ENCODE measurements around the gene ALX1. TPM values are rescaled to one million over a fixed set of nuclear protein-coding genes. Genes with fewer than 3 reads are reported as not detected.
"Not testable (repeated sequence)": the region's sequence is repeated elsewhere in the genome, so short reads cannot be mapped to it uniquely, and the experiment has no call there.

The ALX1 gene
- polyA plus RNA-seq, 4 donors = not detected

- Histone ChIP-seq H3K9me3 (ENCODE audit: control insufficient read depth in 2 of 2, insufficient read depth in 1 of 2, low read depth in 1 of 2, low read length in 1 of 2) (no peaks in the 10 kb centered on the region), H3K4me3 (ENCODE audit: low read depth in 1 of 3, low read length in 3 of 3) (no peak overlapping the region), H3K4me1 (ENCODE audit: control insufficient read depth in 3 of 3, insufficient read depth in 2 of 3, low read depth in 1 of 3, low read length in 2 of 3) (no peaks in the 10 kb centered on the region), H3K27me3 (ENCODE audit: control insufficient read depth in 3 of 3, insufficient read depth in 3 of 3, low read length in 3 of 3) (no peaks in the 10 kb centered on the region), H3K36me3 (ENCODE audit: control insufficient read depth in 3 of 3, insufficient read depth in 2 of 3, low read depth in 1 of 3, low read length in 3 of 3) (no peaks in the 10 kb centered on the region), H3K27ac (ENCODE audit: low read depth in 1 of 3, low read length in 2 of 3) (no peak overlapping the region)
- DNase-seq (no peak), FAIRE-seq (no peak)
- 41 to 45% (median 41%) methylated on average over 3 of the region's 3 CpGs for WGBS, 3 donors
Observed at GRCh38 chr12:85310025-85310424, 30.0 kb downstream of the ALX1 start.

DNA sequence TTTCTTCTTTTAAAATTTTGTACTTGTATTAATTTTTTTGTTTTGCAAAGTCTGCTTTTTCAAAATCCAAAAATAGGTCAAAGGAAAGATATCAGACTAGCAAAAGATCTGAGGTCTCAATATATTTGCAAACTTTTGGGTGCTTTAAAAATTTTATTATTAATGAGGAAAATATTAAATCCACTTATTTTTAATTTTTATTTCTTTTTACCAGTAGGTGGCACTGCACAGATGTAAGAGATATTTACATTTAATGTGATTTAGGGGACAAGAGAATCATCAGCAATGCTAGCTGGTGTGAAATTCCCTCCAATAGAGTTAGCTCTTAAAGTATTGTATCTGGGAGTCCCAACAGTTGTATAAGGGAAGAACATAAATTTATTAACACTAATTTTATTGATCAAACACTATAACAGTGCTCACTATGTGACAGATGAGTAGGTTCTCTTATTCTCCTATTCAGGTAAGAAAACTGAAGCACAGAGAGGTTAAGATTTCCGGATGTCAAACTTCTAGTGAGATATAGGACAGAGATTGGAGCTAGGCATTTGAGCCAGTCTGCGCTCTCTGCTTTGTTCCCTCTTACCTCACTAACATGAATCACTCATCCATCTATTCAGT lies 30.5 kb downstream of the ALX1 start:
- Histone ChIP-seq H3K27ac (ENCODE audit: low read depth in 1 of 3, low read length in 2 of 3) (no peak overlapping the region), H3K4me1 (ENCODE audit: control insufficient read depth in 3 of 3, insufficient read depth in 2 of 3, low read depth in 1 of 3, low read length in 2 of 3) (no peaks in the 10 kb centered on the region), H3K36me3 (ENCODE audit: control insufficient read depth in 3 of 3, insufficient read depth in 2 of 3, low read depth in 1 of 3, low read length in 3 of 3) (no peaks in the 10 kb centered on the region), H3K9me3 (ENCODE audit: control insufficient read depth in 2 of 2, insufficient read depth in 1 of 2, low read depth in 1 of 2, low read length in 1 of 2) (no peaks in the 10 kb centered on the region), H3K4me3 (ENCODE audit: low read depth in 1 of 3, low read length in 3 of 3) (no peak overlapping the region), H3K27me3 (ENCODE audit: control insufficient read depth in 3 of 3, insufficient read depth in 3 of 3, low read length in 3 of 3) (no peaks in the 10 kb centered on the region)
- 87 to 91% (median 91%) methylated on average over 2 of the region's 2 CpGs for WGBS, 3 donors
- DNase-seq = peak in 1 of 2 donors; percentile 2
- no peak for FAIRE-seq

GRCh38 chr12:85317866-85318636 lies 38.0 kb downstream of the ALX1 start:
- not testable (repeated sequence) for H3K4me3 ChIP-seq (ENCODE audit: low read depth in 1 of 3, low read length in 3 of 3); H3K36me3 ChIP-seq (ENCODE audit: control insufficient read depth in 3 of 3, insufficient read depth in 2 of 3, low read depth in 1 of 3, low read length in 3 of 3); FAIRE-seq; DNase-seq; H3K27ac ChIP-seq (ENCODE audit: low read depth in 1 of 3, low read length in 2 of 3); H3K9me3 ChIP-seq (ENCODE audit: control insufficient read depth in 2 of 2, insufficient read depth in 1 of 2, low read depth in 1 of 2, low read length in 1 of 2); H3K4me1 ChIP-seq (ENCODE audit: control insufficient read depth in 3 of 3, insufficient read depth in 2 of 3, low read depth in 1 of 3, low read length in 2 of 3); H3K27me3 ChIP-seq (ENCODE audit: control insufficient read depth in 3 of 3, insufficient read depth in 3 of 3, low read length in 3 of 3)
- 80 to 85% (median 82%) methylated on average over 32 to 33 of the region's 33 CpGs for WGBS, 3 donors

DNA sequence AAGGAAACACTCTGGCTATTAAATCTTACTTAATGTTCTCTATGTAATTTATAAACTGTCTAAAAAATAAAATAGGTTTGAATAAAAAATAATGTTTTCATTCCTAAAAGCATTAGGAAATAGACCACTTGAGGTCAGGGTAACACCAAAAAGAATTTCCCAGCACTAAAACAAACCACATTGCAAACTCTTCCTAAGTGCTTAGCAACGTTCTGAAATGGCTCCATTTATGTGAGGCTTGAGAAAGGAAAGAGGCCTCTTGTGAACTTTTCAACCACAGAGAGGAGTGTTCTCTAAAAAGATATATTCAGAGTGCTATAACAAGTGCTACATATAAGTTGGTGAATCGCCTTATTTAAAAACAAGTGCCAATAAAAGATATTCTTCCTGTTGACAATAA lies 42.7 kb downstream of the ALX1 start:
- FAIRE-seq (no peak), DNase-seq (no peak)
- H3K4me1 ChIP-seq (ENCODE audit: control insufficient read depth in 3 of 3, insufficient read depth in 2 of 3, low read depth in 1 of 3, low read length in 2 of 3) = no peaks in the 10 kb centered on the region
- H3K27me3 ChIP-seq (ENCODE audit: control insufficient read depth in 3 of 3, insufficient read depth in 3 of 3, low read length in 3 of 3) = no peaks in the 10 kb centered on the region
- no peaks in the 10 kb centered on the region for H3K9me3 ChIP-seq (ENCODE audit: control insufficient read depth in 2 of 2, insufficient read depth in 1 of 2, low read depth in 1 of 2, low read length in 1 of 2)
- WGBS, 3 donors = 47 to 51% (median 47%) methylated on average over 2 of the region's 2 CpGs
- no peak overlapping the region for H3K4me3 ChIP-seq (ENCODE audit: low read depth in 1 of 3, low read length in 3 of 3)
- no peak overlapping the region for H3K27ac ChIP-seq (ENCODE audit: low read depth in 1 of 3, low read length in 2 of 3)
- no peaks in the 10 kb centered on the region for H3K36me3 ChIP-seq (ENCODE audit: control insufficient read depth in 3 of 3, insufficient read depth in 2 of 3, low read depth in 1 of 3, low read length in 3 of 3)

DNA sequence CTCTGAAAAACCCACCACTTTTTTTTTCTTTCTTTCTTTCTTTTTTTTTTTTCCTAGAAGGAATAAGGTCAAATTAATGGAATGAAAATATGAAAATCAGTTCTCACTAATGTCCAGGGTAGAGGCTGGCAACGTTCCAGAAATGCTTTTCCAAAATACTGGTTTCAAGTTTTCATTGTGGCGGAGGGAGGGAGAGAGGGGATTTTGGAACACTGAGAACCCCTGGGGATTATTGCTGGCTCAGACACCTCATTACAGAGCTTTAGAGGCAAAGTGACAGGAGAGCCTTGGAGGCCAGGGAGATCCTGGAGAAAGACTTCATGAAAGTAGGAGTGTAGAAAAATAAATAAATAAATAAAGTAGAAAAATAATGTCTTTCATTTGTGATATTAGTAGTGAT lies 45.4 kb downstream of the ALX1 start:
- no peak overlapping the region for H3K27ac ChIP-seq (ENCODE audit: low read depth in 1 of 3, low read length in 2 of 3)
- H3K36me3 ChIP-seq (ENCODE audit: control insufficient read depth in 3 of 3, insufficient read depth in 2 of 3, low read depth in 1 of 3, low read length in 3 of 3) = no peaks in the 10 kb centered on the region
- no peaks in the 10 kb centered on the region for H3K9me3 ChIP-seq (ENCODE audit: control insufficient read depth in 2 of 2, insufficient read depth in 1 of 2, low read depth in 1 of 2, low read length in 1 of 2)
- H3K4me3 ChIP-seq (ENCODE audit: low read depth in 1 of 3, low read length in 3 of 3) = no peak overlapping the region
- H3K27me3 ChIP-seq (ENCODE audit: control insufficient read depth in 3 of 3, insufficient read depth in 3 of 3, low read length in 3 of 3) = no peaks in the 10 kb centered on the region
- FAIRE-seq (no peak), DNase-seq (no peak)
- no peaks in the 10 kb centered on the region for H3K4me1 ChIP-seq (ENCODE audit: control insufficient read depth in 3 of 3, insufficient read depth in 2 of 3, low read depth in 1 of 3, low read length in 2 of 3)
- 46 to 60% (median 57%) methylated on average over 2 of the region's 2 CpGs for WGBS, 3 donors

- WGBS, 3 donors = 29 to 53% (median 32%) methylated on average over 2 of the region's 2 CpGs
- FAIRE-seq = no peak
- DNase-seq = no peak
Observed at GRCh38 chr12:85329913-85330312, 49.9 kb downstream of the ALX1 start.

GRCh38 chr12:85348779-85349178 lies 68.8 kb downstream of the ALX1 start:
- H3K4me3 ChIP-seq (ENCODE audit: low read depth in 1 of 3, low read length in 3 of 3) = no peak overlapping the region
- H3K4me1 ChIP-seq (ENCODE audit: control insufficient read depth in 3 of 3, insufficient read depth in 2 of 3, low read depth in 1 of 3, low read length in 2 of 3) = no peaks in the 10 kb centered on the region
- FAIRE-seq (no peak), DNase-seq (no peak)
- no peaks in the 10 kb centered on the region for H3K27me3 ChIP-seq (ENCODE audit: control insufficient read depth in 3 of 3, insufficient read depth in 3 of 3, low read length in 3 of 3)
- WGBS, 3 donors = 48 to 64% (median 59%) methylated on average over 1 of the region's 1 CpG
- H3K27ac ChIP-seq (ENCODE audit: low read depth in 1 of 3, low read length in 2 of 3) = no peak overlapping the region
- H3K9me3 ChIP-seq (ENCODE audit: control insufficient read depth in 2 of 2, insufficient read depth in 1 of 2, low read depth in 1 of 2, low read length in 1 of 2) = no peaks in the 10 kb centered on the region
- H3K36me3 ChIP-seq (ENCODE audit: control insufficient read depth in 3 of 3, insufficient read depth in 2 of 3, low read depth in 1 of 3, low read length in 3 of 3) = no peaks in the 10 kb centered on the region

More at GRCh38 chr12:85329913-85330312, 49.9 kb downstream of the ALX1 start:
- no peaks in the 10 kb centered on the region for H3K9me3 ChIP-seq (ENCODE audit: control insufficient read depth in 2 of 2, insufficient read depth in 1 of 2, low read depth in 1 of 2, low read length in 1 of 2)
- H3K27me3 ChIP-seq (ENCODE audit: control insufficient read depth in 3 of 3, insufficient read depth in 3 of 3, low read length in 3 of 3) = no peaks in the 10 kb centered on the region
- H3K27ac ChIP-seq (ENCODE audit: low read depth in 1 of 3, low read length in 2 of 3) = no peak overlapping the region
- no peaks in the 10 kb centered on the region for H3K36me3 ChIP-seq (ENCODE audit: control insufficient read depth in 3 of 3, insufficient read depth in 2 of 3, low read depth in 1 of 3, low read length in 3 of 3)
- no peak overlapping the region for H3K4me3 ChIP-seq (ENCODE audit: low read depth in 1 of 3, low read length in 3 of 3)
- H3K4me1 ChIP-seq (ENCODE audit: control insufficient read depth in 3 of 3, insufficient read depth in 2 of 3, low read depth in 1 of 3, low read length in 2 of 3) = no peaks in the 10 kb centered on the region

DNA sequence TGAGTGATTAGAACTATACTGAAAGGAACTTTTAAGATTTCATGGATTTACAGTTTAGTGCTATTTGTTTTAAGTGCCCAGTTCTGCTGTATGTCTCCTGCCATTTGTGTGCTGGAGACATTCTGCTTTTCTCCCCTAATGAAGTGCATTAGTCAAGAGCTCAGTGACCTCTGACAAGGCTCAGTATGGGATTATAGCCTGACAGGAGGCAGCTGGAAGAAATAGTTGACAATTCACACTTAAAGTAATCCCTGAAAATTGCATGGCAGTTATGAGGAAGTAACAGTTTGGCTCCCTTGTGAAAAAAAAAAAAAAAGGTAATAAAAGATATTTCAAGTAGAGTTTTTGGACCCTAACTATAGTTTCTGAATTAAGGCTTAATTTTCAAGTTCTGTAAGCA lies 70.3 kb downstream of the ALX1 start:
- Histone ChIP-seq H3K36me3 (ENCODE audit: control insufficient read depth in 3 of 3, insufficient read depth in 2 of 3, low read depth in 1 of 3, low read length in 3 of 3) (no peaks in the 10 kb centered on the region), H3K27me3 (ENCODE audit: control insufficient read depth in 3 of 3, insufficient read depth in 3 of 3, low read length in 3 of 3) (no peaks in the 10 kb centered on the region), H3K4me1 (ENCODE audit: control insufficient read depth in 3 of 3, insufficient read depth in 2 of 3, low read depth in 1 of 3, low read length in 2 of 3) (no peaks in the 10 kb centered on the region), H3K9me3 (ENCODE audit: control insufficient read depth in 2 of 2, insufficient read depth in 1 of 2, low read depth in 1 of 2, low read length in 1 of 2) (no peaks in the 10 kb centered on the region), H3K4me3 (ENCODE audit: low read depth in 1 of 3, low read length in 3 of 3) (no peak overlapping the region), H3K27ac (ENCODE audit: low read depth in 1 of 3, low read length in 2 of 3) (no peak overlapping the region)
- DNase-seq (no peak), FAIRE-seq (no peak)
